Suppressor macrophage (primary cell): ENCODE results near the gene TSPAN3.

ENCODE experiments used
- DNase-seq, 4 experiments: peaks; one replicate each; pipeline ENCODE4 v3.0.0-alpha.2; 2020 to 2022

The TSPAN3 gene

DNA sequence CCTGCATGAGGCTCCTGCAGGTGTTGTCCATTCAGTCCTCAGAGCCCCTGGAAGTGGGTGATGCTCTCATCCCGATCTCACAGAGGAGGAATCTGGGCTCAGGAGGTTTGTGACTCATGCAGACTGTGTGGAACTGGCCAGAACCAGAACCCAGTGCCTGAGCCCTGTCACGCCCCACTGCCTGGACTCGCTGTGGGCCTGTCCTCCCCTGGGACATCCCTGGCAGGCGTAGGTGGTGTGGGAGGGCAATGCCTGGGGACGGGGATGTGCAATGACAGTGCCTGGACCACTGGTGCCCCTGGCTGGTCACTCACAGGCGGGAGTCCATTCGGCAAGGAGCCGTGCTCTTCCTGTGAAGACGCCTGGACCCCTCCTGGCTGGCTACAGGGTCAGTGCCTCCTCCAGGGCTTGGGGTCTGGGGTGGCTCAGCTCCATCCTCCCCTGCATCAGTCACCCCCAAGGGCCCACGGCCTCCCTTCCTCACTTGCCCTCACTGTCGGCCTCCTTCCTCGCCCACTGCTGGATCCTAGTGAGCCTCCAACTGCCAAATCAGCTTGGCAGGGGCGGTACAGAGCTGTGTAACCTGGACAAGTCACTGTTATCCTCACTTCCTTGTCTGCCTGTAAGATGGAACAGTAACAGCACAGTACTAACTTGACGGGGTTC lies 61.1 kb downstream of the TSPAN3 start:
- no peak for DNase-seq

DNA sequence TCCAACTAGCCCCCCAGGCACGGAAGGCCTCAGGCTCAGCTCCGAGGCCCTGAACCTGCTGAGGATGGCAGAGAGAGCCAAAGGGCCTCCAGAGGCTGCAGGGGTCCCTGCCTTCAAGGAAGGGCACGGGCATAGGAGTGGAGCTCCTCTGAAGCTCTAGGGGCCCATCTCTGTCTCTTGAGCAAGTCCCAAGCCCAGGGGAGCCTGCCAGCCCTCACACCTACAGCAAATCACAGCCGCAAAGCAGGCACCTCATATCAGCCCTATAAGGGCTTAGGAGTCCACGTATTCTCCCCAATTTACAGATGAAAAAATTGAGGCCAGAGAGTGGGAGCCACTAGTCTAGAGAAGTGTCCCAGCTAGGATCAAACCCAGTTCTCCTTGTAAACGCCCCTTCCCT lies 61.7 kb downstream of the TSPAN3 start:
- DNase-seq: no peak

DNA sequence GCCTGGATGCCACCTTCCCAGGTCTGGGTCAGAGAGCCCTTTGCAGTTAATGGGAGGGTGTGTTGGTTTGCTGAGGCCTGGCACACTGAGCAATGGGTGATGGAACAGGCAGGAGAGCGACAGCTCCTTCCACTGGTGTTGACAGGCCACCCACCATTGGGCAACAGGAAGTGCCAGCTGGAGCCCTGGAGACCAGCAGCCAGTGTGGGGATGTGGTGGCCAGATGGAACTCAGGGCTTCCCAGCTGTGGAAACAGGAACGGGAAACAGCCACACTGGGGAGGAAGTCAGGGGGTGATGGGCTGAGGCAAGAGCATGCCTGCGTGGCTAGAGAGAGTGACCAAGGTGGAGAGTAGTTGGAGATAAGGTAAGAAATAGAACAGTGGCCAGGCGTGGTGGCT lies 66.7 kb downstream of the TSPAN3 start:
- DNase-seq: peak; percentile 92 to 98 (median 96)

DNA sequence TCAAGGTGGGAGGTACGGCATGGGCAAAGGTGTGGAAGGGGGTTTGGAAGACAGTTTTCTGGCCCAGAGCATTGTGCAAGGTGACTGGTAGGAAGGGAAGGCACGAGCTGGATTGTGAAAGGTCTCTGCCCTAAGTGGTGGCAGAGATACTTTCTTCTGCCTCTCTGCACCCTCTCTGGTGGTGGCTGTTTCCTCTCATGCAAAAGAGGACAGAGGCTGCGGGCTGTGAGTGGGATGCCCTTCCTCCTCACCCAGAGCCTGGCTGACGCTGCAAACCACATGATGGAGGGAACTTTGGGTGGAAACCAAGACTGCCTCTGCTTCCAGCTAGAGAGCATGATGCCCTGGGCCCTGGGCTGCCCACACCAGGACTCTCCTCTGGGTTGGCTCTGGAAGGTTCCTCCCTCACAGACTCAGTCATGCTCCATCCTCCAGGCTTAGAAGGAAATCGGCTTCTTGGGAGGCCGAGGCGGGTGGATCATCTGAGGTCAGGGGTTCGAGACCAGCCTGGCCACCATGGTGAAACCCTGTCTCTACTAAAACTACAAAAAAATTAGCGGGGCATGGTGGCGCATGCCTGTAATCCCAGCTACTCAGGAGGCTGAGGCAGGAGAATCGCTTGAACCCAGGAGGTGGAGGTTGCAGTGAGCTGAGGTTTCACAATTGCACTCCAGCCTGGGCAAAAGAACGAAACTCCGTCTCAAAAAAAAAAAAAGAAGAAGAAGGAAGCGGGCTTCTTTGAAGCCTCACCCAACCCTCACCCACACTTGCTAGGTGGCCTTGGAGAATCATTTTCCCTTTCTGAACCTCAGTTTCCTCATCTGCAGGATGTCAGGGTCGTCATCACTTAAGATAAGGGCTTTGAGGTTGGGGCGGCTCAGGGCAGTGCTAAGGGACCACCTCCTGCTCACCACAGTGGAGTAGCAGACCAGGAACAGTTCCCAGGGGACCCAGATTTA lies 67.7 kb downstream of the TSPAN3 start:
- peak; percentile 94 to 98 (median 96) for DNase-seq

DNA sequence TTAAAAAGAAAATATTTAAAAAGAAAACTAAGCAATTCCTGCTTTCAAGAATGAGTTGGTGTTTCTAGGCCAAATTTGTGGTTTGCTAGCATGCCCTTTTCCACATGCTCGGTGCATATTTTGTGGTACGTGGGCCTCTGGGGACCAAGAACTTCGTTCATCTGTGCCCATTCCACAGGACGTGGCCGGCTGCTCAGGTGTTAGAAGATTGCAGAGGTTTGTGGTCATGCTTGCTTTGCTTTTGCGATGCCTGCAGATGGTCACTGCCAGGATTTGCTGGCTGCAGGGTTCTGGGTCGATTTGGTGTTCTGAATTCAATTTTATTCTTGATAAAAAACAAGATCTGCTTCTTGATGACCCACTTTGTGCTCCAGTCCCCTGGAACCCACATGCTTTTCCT lies 68.5 kb downstream of the TSPAN3 start:
- DNase-seq: peak in 1 of 4 experiments; percentile 5

DNA sequence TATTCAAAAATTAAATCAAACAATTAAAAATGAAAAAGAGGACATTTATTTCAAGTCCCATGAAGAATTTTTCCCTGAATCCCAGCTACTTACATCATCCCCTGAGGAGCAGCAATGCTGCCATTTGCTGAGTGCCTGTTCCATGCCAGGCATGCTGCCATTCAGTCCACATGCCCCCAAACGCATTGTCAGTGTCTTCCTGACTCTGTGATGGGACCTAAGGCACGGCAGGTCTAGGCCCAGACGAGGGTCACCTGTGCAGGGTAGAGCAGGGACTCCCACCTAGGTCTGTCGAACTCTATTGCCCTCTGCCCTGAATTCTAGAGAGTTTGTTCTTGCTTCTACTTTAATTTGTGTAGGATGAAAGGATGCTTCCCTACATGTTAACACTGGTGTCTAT lies 68.9 kb downstream of the TSPAN3 start:
- peak in 1 of 4 experiments; percentile 1 for DNase-seq

DNA sequence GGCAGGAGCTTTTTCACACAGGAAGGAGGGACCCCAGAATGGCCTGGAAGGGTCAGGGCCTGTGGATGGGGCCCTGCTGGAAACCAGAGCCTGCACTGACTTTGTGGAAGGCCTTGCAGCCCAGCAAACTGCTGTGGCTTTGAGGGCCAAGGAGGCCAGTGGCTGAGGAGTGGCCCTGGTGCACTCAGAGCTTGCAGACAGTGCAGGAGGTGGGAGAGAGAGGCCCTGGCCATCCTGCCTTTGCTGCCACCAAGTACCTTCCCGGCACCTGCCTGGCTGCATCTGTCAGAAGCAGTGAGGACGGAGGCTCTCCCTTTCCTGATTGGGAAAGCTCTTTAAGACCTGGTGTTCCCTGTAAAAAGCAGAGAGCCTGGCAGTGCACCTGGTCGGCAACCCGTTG lies 69.6 kb downstream of the TSPAN3 start:
- peak in 1 of 4 experiments; percentile 5 for DNase-seq

DNA sequence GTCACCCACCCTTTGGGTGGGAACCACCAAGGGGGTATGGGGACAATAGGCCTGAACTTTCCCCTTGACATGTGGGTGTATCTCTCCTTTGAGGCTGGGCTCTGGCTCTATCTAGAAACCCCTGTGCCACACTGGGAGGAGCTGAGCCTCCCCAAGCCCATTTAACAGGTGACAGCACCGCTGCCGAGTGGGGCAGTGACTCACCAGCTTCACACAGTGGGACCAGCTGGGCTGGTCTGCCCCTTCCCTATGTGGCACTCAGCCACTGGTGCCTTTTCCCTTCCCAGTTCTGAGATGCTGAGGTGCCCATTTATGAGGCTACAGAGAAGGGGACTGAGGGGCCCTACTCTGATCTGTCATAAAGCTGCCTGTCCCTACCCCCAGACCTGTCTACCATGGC lies 70.9 kb downstream of the TSPAN3 start:
- DNase-seq: peak in 2 of 4 experiments; percentile 61 to 66

DNA sequence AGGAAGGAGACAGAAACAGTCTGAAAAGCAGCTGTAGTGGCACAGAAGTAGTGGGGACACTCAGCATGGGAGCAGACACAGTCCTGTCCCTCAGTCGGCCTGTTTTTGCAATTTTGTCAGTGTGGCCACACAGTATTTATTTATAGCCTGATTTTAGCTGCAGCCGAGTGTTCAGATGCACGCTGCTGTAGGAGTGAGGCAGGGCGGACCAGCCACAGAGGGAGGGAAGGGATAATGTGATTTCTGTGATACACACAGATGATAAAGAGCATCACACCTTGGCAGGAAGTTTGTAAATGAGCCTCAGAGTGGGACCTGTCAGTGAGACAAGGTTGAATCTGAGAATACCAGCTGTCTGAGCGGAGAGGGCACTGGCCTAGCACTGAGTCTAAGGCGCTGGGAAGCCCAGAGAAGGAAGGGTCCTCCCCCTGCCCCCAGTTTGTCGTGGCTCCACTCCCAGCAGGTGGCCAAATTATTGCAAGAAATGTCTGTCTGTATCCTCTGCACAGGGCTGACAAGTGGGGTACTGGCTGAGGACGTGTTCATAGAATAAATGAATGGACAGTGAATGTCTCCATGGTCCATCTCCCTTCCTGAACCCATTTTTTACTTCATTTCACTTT lies 72.1 kb downstream of the TSPAN3 start:
- DNase-seq: peak in 1 of 4 experiments; percentile 2

DNA sequence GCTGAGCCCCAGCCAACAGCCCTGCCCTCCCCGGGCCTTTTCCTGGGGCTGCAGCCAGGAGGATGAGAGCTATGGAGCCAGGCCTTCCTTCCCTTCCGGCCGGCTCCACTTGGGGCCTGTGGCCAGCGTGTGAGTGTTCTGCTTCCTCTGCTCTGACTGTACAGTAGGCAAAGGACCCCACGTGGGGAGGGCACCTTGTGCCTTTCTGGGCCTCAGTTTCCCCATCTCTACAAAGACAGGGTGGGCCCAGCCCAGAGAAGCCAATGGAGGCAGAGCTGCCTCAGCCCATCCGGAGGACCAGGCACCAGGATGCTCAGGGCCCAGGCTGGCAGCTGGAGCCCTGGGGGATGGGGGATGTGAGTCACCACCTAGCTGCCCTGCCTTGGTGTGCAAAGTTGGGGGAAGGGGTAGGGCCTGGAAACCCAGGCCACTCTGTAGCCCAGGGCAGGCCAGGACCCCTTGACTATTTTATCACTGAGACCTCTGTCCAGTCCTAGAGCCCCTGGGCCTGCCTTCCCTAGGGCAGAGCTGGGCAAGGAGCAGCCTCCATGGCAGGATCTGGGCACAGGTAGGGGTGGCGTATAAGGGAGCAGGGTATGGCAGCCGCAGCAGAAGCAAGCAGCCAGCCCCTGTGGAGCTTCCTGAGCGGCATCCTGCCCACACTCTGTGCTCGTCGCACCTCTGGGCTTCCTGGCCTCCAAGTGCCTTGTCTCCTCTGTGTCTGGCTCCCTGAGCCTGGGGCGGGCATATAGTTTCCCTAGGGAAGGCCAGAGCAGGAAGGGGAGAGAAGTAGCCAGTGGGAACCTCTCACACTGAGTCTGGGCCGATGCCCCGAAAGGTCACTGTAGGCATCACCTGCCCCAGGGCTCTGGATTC lies 74.1 kb downstream of the TSPAN3 start:
- peak in 3 of 4 experiments; percentile 53 to 71 (median 61) for DNase-seq

DNA sequence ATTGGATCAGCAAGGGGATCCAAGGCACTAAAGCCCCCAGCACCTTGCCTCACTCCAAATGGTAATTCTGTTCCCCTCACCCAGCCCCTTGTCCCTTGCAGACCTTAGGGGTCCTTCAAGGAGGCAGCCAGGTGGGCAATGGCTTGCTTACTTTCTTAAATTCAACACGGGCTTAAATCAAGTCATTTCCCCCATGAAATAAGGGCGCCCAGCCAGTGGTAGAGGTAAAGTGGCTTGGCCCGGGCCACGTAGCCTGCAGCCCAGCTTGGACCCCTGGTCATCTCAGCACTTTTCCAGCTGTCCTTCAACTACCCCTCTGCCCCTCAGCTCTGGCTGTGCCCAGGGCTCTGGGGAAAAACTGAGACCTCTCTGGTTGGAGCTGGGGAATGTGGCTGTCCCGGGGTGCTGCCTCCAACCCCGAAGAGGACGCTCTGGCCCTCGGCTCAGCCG lies 74.8 kb downstream of the TSPAN3 start:
- DNase-seq: peak in 1 of 4 experiments; percentile 2

DNA sequence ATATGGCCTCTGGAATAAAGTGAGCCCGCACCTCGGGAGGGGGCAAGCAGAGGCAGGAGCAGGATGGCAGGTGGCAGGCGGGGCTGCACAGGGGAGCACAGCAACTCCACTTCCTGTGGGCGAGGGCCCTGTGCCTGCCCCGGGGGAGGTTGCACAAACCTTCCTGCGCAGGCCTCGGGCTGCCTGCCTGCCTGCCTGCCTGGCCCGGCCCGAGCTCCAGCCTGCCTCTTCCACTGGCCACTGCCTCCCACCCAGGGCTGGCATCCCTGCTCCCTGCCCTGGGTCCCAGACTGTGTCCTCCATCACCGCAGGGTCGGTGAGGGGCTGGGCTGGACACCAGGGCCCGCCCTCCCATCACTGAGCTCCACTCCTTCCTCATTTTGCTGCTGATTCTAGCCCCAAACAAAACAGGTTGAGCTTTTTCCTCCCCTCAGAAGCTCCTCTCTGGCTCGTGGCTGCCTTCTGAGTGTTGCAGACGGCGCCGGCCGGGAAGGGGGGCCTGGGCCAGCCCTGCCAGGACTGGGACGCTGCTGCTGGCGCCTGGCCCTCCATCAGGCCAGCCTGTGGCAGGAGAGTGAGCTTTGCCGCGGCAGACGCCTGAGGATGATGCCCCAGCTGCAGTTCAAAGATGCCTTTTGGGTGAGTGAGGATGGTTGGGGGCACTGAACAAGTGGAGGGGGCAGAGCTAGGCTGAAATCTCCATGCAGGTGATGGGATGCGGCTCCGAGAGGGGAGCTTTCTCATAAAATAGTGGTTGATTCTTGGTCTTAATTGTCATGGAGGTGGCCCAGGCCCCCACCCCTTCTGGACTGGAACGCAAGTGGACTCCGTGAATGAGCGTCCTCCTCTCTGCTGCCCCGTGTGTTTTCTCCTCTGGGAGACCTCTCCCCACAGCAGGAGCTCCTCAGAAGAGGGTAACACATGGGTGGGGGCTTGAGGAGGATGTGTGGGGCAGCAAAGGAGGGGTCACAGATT lies 75.7 kb downstream of the TSPAN3 start, which contains the start of gene PSTPIP1:
Gene PSTPIP1, plus strand, starts transcription at position 156 of the 975 bp plus-strand sequence. Its CDS starts 448 bp downstream, at position 604.
- peak; percentile 65 to 78 (median 74) for DNase-seq

DNA sequence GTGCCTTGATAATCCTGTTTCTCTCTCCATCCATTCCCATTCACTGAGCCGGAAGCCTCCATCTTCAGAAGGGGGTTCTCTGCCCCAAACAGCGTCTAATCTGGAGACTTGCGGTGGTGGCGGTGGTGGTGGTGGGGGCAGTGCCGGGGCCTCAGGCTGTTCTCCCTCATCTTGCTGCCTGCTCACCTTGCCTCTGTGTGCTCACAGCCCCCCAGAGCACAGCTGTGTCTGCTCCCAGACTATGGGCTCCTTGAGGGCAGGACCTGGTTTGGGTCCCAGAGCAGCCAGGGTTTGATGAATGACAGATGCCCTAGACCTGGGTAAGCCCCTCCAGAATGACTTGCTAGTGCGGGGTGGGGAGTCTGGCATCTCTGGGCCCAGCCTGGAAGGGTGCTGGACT lies 76.4 kb downstream of the TSPAN3 start:
- DNase-seq: no peak

DNA sequence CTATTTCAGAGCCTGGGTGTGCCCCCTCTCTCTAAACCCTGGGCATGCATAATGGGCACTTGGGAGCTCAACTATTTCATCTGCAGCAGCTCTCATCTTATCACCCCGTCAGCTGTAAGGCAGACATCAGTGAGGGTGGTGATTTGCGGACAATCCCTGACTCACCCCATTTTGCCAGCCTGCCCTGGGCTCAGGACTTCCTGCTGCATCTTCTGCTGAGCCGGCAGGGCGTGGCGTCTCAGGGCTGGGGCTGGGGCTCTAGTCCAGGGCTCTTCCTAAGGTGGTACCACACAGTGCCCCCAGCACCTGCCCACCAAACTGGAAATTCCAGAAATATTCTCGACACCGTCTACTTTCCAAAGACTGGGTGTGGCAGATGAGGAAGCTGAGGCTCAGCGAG lies 76.9 kb downstream of the TSPAN3 start:
- peak; percentile 75 to 90 (median 88) for DNase-seq

DNA sequence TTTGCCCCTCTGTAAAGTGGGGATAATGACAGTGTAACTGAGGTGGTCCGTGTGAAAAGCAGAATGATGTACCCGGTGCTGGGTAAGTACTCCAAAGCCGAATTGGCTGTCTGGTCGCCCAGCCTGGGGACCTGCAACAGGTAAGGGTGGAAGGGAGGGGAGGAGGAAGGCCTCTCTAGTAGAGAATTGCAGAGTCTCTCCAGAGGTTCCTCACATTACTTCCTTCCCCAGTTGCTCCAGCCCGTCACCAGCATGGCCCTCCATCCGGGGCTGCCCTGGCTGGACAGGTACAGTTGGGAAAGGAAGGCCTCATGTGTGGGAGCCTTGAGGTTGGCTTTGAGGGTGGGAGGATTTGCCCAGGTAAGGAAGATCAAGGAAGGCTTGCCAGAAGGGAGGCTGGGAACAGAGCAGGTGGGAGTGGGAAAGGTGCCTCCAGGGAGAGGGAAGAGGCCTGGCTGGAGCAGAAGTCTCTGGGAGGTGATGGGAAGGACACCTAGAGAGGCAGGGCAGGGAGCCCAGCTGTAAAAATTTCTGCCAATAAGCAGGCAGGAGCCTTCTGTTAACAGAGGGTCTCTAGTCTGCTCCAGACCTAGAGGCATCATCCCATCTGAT lies 77.7 kb downstream of the TSPAN3 start:
- peak in 1 of 4 experiments; percentile 30 for DNase-seq

DNA sequence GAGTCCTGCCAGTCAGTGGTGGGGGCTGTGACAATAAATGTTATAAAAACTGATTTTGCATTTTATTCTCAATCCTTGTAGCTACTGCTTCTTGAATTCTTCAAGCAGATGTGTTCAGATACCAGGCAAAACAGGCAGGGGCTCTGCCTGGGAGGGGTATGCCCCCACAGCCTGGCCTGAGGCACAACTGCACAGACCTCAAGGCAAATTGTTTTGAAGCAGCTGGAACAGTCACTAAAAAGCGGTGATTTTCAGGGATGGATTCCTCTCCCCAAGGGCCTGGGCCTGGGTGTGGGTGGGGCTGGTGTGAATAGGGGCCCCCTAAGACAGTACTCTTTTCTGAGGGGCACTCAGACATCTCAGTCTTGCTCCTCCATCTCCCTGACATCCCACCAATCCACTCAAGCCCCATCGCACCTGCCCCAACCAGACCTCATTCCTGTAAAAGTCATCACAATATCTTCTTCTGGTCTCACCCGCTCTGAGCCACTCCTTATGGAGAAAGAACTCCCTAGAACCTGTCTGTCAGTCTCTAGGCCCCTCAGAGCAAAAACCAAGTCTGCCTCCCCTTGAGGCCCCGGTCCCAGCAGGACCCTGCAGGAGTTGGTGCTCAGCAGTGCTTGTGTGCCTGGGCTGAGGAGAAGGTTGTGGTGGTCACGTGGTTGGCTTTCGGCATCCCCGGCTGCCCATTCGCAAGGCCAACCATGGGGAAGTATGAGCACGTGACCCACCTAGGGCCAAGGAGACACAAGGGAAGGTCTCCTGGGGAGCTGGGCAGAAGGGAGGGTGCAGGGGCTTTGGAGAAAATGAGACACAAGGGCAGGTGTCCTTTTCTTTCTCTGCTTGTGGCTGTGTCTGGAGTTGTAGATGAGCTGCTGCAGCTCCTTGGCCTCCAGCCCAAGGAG lies 78.9 kb downstream of the TSPAN3 start:
- peak; percentile 56 to 87 (median 78) for DNase-seq
